Hepatocyte (in vitro differentiated cells): ENCODE results near the gene PCDH9. TPM values are rescaled to one million over a fixed set of nuclear protein-coding genes. Genes with fewer than 3 reads are reported as not detected.

Experiments
- DNase-seq: peaks from one replicate; pipeline ENCODE4 v3.0.0-alpha.2; 2016; ENCODE audit warnings: low spot score
- H2AFZ ChIP-seq: fragments of 200-600 bp; sonication (generic); 2 replicates; pipeline ENCODE4 v1.6.0; 2016; ENCODE audit warnings: antibody characterized with exemption, mild to moderate bottlenecking
- H3K27ac ChIP-seq: fragments of 200-600 bp; sonication (generic); 2 replicates; pipeline ENCODE4 v1.5.1; 2016; ENCODE audit warnings: mild to moderate bottlenecking
- H3K27me3 ChIP-seq: fragments of 200-600 bp; sonication (generic); 2 replicates; pipeline ENCODE4 v1.6.1; 2016
- H3K36me3 ChIP-seq: fragments of 200-600 bp; sonication (generic); replicated peaks from 2 replicates; pipeline ENCODE4 v1.5.1; 2016; ENCODE audit warnings: low read depth; ENCODE audit not compliant: insufficient read depth
- H3K4me1 ChIP-seq: fragments of 200-600 bp; sonication (generic); 2 replicates; pipeline ENCODE4 v1.5.1; 2016; ENCODE audit warnings: mild to moderate bottlenecking, moderate library complexity; ENCODE audit not compliant: insufficient read depth
- H3K4me2 ChIP-seq: fragments of 200-600 bp; sonication (generic); 2 replicates; pipeline ENCODE4 v1.6.0; 2016
- H3K4me3 ChIP-seq: fragments of 200-600 bp; sonication (generic); 2 replicates; pipeline ENCODE4 v1.5.1; 2016; ENCODE audit warnings: mild to moderate bottlenecking
- H3K79me2 ChIP-seq: fragments of 200-600 bp; sonication (generic); 2 replicates; pipeline ENCODE4 v1.6.0; 2017; ENCODE audit warnings: mild to moderate bottlenecking
- H3K9me2 ChIP-seq: fragments of 200-600 bp; sonication (generic); replicated peaks from 2 replicates; pipeline ENCODE4 v1.6.0; 2017; ENCODE audit warnings: mild to moderate bottlenecking; ENCODE audit not compliant: insufficient read depth
- H3K9me3 ChIP-seq: fragments of 200-600 bp; sonication (generic); 2 replicates; pipeline ENCODE4 v1.5.1; 2016; ENCODE audit warnings: low read depth, mild to moderate bottlenecking
- H4K20me1 ChIP-seq: fragments of 200-600 bp; sonication (generic); 2 replicates; pipeline ENCODE4 v1.6.0; 2016; ENCODE audit warnings: mild to moderate bottlenecking; ENCODE audit not compliant: insufficient read depth, poor library complexity, severe bottlenecking
- EZH2 ChIP-seq: fragments of 200-600 bp; sonication (generic); IDR thresholded peaks from 2 replicates; pipeline ENCODE4 v1.6.1; 2016; ENCODE audit warnings: antibody characterized with exemption, mild to moderate bottlenecking, borderline replicate concordance
- EZH2phosphoT487 ChIP-seq: fragments of 200-600 bp; sonication (generic); IDR thresholded peaks from one replicate; pipeline ENCODE4 v1.6.1; 2018; ENCODE audit warnings: antibody characterized with exemption, mild to moderate bottlenecking, low read depth, moderate library complexity; ENCODE audit not compliant: unreplicated experiment, severe bottlenecking
- WGBS: methylation state at CpG from one replicate; pipeline ENCODE4 v1.1.6; 2016; ENCODE audit warnings: low lambda C conversion rate; ENCODE audit errors: missing lambda C conversion rate; 5-methylcytosine and 5-hydroxymethylcytosine counted together
- polyA plus RNA-seq: library from polyadenylated mRNA; unstranded; fragments of >200 nt; fragmentation: Nextera tagmentation; extraction: Ambion mirVana; gene quantifications from 2 replicates; pipeline ENCODE4 v1.2.1, GENCODE V29; 2016
- total RNA-seq: library from RNA; depleted of rRNA; stranded (reverse); fragments of >200 nt; gene quantifications from 2 replicates; pipeline ENCODE4 v1.2.3, GENCODE V29; 2014
- TF ChIP-seq, protein P1 (sequence below): fragments of 200-600 bp; sonication (generic); IDR thresholded peaks from 2 replicates; pipeline ENCODE4 v1.5.1; 2016; ENCODE audit warnings: antibody characterized with exemption, mild to moderate bottlenecking; ENCODE audit not compliant: poor library complexity

The PCDH9 gene
- total and polyA plus RNA-seq, 2 experiments from 2014 or later: 6.9 to 15.0 TPM

DNA sequence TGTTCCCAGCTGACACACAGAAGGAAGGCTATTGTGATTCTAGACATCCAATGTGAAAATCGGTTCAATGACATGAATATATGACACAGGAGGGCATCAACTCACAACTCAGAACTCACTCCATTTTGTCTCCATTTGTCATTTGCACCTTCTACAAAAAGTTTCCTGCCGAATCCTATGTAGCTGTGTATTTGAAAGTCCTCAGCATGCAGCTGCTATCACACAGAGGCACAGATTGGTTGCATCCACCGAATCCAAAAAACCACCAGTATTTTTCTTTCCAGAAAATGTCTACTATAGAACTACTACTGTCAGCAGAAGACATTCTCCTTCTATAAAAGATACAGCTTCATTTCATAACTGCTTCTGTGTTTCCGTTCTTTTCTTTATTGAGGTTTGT is 13.3 kb downstream of the PCDH9 start:
- H3K9me2 ChIP-seq: no peaks in the 10 kb centered on the region
- H3K4me3 ChIP-seq: no peak overlapping the region
- H3K27ac ChIP-seq: no peak overlapping the region
- H2AFZ ChIP-seq: no peak overlapping the region
- no peaks in the 10 kb centered on the region for H3K27me3 ChIP-seq
- no peaks in the 10 kb centered on the region for H3K4me1 ChIP-seq
- no peak for DNase-seq
- WGBS: 84% methylated on average over 4 of the region's 4 CpGs
- H3K4me2 ChIP-seq: no peak overlapping the region
- no peaks in the 10 kb centered on the region for H3K9me3 ChIP-seq
- no peaks in the 10 kb centered on the region for H4K20me1 ChIP-seq
- no peaks in the 10 kb centered on the region for H3K36me3 ChIP-seq
- no peaks in the 10 kb centered on the region for H3K79me2 ChIP-seq
- TF ChIP-seq EZH2: no peak
- TF ChIP-seq, protein P1, sequence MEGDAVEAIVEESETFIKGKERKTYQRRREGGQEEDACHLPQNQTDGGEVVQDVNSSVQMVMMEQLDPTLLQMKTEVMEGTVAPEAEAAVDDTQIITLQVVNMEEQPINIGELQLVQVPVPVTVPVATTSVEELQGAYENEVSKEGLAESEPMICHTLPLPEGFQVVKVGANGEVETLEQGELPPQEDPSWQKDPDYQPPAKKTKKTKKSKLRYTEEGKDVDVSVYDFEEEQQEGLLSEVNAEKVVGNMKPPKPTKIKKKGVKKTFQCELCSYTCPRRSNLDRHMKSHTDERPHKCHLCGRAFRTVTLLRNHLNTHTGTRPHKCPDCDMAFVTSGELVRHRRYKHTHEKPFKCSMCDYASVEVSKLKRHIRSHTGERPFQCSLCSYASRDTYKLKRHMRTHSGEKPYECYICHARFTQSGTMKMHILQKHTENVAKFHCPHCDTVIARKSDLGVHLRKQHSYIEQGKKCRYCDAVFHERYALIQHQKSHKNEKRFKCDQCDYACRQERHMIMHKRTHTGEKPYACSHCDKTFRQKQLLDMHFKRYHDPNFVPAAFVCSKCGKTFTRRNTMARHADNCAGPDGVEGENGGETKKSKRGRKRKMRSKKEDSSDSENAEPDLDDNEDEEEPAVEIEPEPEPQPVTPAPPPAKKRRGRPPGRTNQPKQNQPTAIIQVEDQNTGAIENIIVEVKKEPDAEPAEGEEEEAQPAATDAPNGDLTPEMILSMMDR: no peak
- no peak for TF ChIP-seq EZH2phosphoT487

DNA sequence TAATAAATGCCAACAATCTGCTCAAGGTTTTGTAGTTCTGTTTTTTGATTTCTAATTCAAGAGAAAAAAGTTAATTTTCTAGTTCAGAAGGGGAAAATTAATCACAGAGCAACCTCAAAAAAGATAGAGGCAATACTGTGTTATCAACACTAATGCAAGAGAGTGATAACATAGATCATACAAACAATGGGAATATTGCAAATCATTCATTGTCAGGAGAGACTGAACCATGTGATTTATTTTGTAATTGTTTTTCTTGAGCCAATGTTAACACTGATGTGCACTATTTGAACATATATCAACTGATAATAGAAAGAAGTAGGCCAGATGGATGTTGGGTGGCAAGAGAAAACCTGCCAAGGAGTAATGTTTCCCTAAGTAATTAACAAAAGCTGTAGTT is 19.9 kb downstream of the PCDH9 start:
- Histone ChIP-seq H3K4me3 (no peak overlapping the region), H3K79me2 (no peaks in the 10 kb centered on the region), H4K20me1 (no peaks in the 10 kb centered on the region), H3K9me3 (no peaks in the 10 kb centered on the region), H3K27me3 (no peaks in the 10 kb centered on the region), H2AFZ (no peak overlapping the region), H3K4me1 (no peaks in the 10 kb centered on the region), H3K27ac (no peak overlapping the region), H3K4me2 (no peak overlapping the region), H3K36me3 (no peaks in the 10 kb centered on the region), H3K9me2 (no peaks in the 10 kb centered on the region)
- DNase-seq: no peak
- no peak for TF ChIP-seq EZH2
- TF ChIP-seq, protein P1: no peak

DNA sequence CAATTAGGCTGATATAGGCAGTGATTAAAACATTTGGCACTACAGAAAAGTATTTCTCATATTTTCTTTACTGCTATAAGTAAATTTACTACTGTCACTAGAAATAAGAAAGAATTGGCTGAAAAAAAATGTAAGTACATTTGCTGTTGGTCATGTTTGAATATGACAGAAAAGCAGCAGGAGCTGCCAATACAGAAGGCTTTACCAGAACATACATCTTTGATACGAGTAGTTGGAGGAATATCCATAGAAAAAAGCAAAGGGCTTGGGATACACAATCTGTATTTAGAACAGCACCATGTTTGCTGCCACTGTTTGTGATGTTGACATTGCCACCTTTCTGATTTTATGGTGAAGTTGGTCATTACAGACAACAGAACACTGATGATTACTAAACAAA is 21.6 kb downstream of the PCDH9 start:
- no peak overlapping the region for H3K4me2 ChIP-seq
- H3K4me3 ChIP-seq: no peak overlapping the region
- 85% methylated on average over 1 of the region's 1 CpG for WGBS
- H3K36me3 ChIP-seq: no peaks in the 10 kb centered on the region
- H3K9me2 ChIP-seq: no peaks in the 10 kb centered on the region
- no peaks in the 10 kb centered on the region for H3K9me3 ChIP-seq
- no peak overlapping the region for H3K27ac ChIP-seq
- no peaks in the 10 kb centered on the region for H3K27me3 ChIP-seq
- no peaks in the 10 kb centered on the region for H3K4me1 ChIP-seq
- no peak for DNase-seq
- H4K20me1 ChIP-seq: no peaks in the 10 kb centered on the region
- H3K79me2 ChIP-seq: no peaks in the 10 kb centered on the region
- H2AFZ ChIP-seq: no peak overlapping the region
- TF ChIP-seq, protein P1: no peak
- TF ChIP-seq EZH2 (no peak), EZH2phosphoT487 (no peak)

DNA sequence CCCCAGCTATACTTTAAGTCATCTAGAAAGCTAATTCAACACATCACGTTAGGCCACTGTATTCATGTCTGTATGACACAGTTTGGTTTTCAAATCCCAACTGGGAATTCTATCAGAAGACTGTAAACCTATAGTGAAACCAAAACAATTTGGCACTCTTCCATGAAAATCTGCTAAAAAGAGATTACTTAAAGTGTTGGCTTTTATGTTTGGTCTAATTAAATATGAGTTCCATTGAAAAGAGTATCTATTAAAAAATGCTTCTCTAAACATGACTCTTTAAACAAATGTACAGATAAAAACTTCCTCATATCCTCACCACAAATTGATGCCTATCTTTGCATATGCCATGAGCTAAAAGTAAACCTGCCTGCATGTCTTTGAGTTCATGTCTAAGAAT is 25.4 kb downstream of the PCDH9 start:
- Histone ChIP-seq H3K79me2 (no peaks in the 10 kb centered on the region), H2AFZ (no peak overlapping the region), H3K4me3 (no peak overlapping the region), H3K36me3 (no peaks in the 10 kb centered on the region), H3K4me1 (no peaks in the 10 kb centered on the region), H3K9me2 (no peaks in the 10 kb centered on the region), H3K27ac (no peak overlapping the region), H3K9me3 (no peaks in the 10 kb centered on the region), H4K20me1 (no peaks in the 10 kb centered on the region), H3K27me3 (no peaks in the 10 kb centered on the region), H3K4me2 (no peak overlapping the region)
- 87% methylated on average over 1 of the region's 1 CpG for WGBS
- TF ChIP-seq EZH2: no peak
- TF ChIP-seq, protein P1: no peak
- TF ChIP-seq EZH2phosphoT487: no peak
- no peak for DNase-seq
